HG03108 (cell line): Measurements from ENCODE around the gene ZNF76.
A peak's percentile ranks its signal among the peaks of the same experiment; 100 is the strongest.

Source experiments
- ATAC-seq: cut with Tn5 transposase; IDR thresholded peaks from one replicate; pipeline ENCODE4 v1.9.1; 2021; ENCODE audit warnings: moderate library complexity; ENCODE audit not compliant: unreplicated experiment

Gene ZNF76

DNA sequence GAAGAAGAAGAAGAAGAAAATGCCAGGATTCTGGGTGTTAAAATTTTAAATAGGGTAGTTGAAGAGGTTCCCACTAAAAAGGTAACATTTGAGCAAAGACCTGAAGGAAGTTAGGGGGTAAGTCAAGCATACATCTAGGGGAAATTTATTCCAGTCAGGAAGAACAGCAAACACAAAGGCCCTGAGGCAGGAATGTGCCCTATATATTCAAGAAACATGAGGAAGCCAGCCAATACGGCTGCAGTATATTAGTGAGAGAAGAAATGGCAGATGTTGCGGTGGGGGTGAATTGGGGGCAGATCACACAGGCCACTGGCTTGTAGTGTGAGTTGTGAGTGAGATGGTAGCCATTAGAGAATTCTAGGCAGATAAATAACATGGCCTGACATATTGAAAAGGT is 6.0 kb downstream of the ZNF76 start:
- ATAC-seq: no peak

DNA sequence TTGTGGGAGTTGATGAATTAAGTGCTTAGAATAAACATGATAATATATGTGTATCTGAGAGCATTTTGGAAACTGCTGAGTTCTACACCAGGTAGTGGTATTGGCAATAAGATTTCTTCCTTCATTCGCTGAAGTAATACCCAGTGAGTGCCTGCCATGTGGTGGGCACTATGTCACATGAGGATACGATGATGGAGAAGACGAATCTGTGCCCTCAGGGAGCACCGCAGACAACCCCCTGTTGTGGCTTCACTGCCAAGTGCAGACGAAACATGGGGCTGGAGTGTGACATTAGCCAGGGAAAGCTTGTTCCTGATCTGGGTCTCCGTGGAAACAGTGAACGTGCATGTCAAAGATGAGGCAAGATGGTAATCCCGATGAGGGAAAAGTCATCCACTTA is 7.9 kb downstream of the ZNF76 start:
- no peak for ATAC-seq

DNA sequence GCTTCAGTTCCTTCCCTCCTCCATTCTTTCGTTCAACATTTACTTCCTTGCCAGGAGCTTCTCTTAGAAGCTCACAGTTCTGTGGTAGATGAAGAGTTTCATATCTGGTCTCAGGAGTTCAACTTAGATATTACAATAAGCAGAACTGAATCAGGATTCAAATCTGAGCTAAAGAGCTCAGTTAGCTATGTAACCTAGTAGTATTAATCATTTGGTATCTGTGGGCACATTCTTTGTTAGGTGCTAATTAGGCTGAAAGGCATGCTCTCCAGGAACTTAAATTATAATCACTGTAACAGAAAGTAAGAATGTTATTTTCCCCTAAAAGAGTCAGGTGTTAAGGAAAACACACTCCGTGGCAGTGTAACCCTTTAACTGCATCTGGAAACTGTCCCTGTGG is 8.4 kb downstream of the ZNF76 start:
- ATAC-seq: no peak

DNA sequence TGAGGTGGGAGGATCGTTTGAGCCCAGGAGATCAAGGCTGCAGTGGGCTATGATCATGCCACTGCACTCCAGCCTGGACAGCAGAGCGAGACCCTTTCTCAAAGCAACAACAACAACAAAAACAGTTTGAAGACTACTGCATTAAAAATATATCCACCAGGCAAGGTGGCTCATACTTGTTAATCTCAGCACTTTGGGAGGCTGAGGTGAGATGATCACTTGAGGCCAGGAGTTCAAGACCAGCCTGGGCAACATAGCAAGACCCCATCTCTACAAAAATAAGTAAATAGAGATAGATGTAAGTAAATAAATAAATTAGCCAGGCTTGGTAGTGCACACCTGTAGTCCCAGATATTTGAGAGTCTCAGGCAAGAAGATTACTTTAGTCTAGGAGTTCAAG is 12.5 kb downstream of the ZNF76 start:
- no peak for ATAC-seq

DNA sequence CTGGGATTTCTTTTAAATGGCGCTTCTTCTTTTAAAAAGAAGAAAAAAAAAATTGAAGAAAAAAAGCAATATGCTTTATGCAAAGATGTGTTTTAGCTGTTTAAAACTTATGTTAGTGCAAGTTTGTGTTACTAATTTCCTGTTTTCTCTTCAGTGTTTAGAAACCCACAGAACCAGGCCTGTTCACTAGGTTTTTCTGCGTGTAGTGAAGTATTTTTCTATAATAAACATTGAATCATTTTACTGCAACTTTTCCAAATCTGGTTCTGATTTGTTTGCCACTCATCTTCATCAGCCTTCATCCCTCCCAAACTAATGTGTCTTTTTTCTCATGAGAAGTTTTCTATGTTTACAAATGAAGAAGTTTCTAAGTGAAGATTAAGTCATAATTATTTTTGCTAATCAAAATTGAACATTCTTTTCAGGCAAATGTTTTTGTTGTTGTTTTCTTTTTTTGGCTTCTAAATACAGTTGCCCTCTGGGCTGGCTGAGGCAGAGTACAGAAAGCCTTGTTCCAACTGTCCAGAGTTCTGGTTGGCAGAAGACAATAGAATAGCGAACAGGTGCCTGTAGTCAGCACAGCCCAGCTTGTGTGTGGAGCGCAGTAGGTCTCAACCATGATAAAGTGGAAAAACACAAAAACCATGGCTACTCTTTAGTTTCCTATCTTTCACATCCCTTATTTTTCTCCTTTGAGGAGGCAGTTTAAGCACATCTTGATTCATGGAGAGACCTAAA is 14.5 kb downstream of the ZNF76 start:
- no peak for ATAC-seq

DNA sequence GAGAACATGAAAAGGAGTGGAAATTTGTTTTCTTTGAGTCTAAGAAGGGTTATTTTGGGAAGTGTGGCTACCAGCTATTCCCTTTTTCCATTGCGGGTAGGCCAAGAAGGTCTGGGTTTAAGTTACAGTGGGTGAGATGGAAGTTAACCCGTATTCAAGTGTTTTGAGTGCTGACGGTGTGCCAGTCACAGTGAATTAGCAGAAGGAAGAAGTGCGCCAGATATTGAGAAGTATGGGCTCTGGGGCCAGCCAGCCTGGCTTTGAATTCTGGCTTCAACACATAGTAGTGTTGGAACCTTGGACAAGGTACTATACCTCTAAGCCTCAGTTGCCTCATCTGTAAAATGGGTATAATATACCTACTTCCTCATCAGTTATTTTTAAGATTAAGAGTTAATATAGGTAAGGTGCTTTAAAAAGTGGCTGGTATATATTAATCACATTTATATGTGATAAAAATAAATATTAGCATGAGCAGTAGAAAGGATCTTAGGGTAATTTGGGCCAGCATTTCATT is 16.3 kb downstream of the ZNF76 start:
- no peak for ATAC-seq

DNA sequence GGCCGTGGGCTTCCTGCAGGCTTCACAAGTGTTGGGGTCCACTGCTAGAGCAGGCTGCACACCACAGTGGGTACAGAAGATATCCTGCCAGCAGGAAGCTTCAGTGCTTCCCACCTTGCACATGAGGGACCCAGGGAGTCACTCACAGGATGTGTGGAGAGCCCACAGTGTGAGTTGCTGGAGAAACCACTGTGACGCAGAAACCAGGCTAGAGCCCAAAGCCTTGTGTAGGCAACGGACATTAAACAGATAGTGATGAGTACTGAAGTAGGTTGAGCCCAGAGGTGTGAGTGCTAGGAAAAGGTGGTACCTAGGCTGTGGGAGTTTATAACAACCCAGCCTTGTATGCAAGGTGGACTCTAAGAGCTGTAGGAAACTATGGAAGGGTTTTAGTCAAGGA is 19.2 kb downstream of the ZNF76 start:
- no peak for ATAC-seq

DNA sequence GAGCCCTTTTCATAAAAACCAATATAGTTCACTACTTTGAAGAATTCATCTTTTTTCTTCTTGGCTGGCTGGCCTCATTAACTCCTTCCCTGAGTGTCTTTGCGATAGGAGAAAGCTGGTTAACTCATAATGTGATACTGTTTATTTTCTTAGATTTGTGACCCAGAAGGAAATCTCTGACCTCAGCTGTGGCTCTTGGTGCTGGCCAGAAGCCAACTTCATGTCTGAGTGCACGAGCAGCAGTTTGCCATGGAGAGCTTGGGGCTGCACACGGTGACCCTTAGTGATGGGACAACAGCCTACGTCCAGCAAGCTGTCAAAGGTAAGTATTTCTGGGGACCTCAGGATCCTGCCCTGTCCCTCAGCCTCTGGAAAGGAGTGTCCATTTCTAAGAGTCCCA is 21.4 kb downstream of the ZNF76 start:
- no peak for ATAC-seq

DNA sequence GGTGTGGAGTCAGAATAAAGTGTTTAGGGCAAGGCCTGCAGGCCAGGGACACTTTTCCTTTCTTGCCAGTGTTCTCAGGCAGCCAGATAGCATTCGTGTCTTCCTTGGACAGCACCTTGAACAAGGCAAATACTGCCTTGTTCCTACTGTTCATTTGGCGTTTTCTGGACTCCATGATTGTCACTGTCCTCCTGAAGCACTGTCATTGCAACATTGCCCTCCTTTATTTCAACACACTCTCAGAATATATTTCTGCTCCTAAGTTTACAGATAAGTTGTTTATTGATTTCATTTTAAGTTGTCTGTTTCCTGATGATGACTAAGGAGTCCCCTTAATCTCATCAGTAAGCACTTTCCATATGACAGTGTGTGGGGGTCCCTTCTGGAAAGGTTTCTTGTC is 22.9 kb downstream of the ZNF76 start:
- ATAC-seq: no peak

DNA sequence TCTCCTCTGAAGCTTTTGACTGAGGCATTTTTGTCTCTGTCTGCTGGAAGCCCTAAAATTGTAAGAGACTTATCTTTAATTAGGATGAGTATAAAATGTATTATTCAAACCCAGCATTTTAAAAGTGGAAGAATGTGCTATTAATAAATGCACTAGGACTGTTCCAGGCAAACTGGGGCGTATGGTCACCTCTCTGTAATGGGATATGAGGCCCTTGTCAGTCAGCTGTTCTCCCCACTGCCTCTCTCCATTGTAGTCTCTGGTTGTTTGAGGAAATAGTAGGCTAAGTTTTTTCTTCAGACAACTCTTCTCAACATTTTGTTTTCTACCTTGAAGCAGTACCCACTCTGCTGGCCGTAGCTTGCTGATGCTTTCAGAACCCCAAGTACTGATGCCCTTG is 23.8 kb downstream of the ZNF76 start:
- ATAC-seq: no peak

DNA sequence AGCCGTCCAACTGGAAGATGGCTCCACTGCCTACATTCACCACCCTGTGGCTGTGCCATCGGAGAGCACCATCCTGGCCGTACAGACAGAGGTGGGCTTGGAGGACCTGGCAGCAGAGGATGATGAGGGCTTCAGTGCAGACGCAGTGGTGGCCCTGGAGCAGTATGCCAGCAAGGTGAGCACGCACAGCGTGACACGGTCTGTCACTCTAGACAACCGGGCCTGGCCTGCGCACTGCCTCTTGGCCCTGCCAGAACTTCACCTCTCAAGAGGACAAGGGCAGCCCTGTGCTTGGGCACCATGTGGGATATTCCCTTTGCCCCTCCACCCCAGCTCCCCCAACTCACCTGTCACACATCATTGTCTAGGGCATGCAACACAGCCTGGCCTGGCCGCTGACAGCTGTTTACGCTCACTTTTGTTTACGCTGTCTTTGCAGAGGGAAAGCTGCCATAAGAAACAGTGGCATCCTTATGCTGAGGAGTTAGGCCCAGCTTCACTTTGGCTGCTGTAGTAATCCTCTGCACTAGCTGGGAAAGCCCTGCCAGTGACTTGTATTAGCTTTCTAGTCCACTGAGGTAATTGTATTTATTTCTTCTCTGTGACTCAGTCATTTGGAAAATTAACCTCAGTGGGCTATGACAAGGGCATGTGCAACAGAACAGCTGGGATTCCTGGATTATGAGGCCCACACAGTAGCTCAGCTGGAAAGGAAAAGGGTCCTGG is 28.3 kb downstream of the ZNF76 start:
- ATAC-seq: no peak

DNA sequence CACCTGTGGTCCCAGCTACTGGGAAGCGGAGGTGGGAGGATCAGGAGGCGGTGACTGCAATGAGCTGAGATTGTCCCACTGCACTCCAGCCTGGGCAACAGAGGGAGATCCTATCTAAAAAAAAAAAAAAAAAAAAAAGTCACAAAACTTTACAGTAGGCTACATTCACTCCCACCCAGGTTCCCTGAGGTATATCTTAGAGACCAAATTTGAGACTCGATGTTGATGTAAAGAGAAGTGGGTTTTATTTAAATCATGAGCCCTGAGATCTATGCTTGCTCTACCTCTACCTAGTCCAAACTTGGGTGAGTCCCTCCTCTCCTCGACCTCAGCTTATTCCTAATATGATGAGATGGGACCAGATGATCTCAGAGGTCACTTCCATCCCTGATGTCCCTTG is 29.3 kb downstream of the ZNF76 start:
- no peak for ATAC-seq

DNA sequence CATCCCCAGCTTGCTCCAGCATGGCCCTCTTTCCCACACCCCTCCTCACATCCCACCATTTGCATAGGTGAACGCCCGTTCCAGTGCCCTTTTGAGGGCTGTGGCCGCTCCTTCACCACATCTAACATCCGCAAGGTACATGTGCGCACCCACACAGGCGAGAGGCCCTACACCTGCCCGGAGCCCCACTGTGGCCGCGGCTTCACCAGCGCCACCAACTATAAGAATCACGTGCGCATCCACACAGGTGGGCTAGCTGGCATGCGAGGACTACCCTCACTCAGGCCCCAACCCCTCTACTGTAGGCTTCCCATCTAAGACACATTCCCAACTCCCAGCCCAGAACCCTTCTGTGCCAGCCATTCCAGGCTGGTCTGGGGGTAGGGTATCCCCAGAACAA is 32.0 kb downstream of the ZNF76 start:
- no peak for ATAC-seq

DNA sequence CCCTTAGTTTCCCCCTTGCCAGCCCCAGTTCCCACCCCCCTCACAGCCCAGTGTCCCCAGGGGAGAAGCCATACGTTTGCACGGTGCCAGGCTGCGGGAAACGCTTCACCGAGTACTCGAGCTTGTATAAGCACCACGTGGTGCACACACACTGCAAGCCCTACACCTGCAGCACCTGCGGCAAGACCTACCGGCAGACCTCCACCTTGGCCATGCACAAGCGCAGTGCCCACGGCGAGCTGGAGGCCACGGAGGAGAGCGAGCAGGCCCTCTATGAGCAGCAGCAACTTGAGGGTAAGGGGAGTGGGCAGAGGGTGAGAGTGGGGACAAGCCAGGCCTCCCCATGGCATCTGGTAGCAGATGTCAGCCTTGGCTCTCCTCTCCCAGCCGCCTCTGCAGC is 33.0 kb downstream of the ZNF76 start:
- no peak for ATAC-seq

DNA sequence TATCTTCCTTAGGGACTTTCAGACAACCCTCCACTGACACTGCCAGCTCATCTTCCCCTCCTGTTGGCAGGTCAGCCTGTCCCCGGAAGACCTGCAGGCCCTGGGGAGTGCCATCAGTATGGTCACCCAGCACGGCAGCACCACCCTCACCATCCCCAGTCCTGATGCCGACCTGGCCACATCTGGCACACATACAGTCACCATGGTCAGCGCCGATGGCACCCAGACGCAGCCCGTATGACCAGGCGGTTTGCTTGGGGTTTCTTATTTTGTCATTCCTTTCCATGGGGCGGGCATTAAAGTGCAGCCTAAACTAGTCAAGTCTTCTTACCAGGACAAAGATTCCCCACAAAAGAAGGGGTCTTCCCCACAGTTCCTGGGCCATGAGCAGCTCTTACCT is 34.1 kb downstream of the ZNF76 start:
- no peak for ATAC-seq

DNA sequence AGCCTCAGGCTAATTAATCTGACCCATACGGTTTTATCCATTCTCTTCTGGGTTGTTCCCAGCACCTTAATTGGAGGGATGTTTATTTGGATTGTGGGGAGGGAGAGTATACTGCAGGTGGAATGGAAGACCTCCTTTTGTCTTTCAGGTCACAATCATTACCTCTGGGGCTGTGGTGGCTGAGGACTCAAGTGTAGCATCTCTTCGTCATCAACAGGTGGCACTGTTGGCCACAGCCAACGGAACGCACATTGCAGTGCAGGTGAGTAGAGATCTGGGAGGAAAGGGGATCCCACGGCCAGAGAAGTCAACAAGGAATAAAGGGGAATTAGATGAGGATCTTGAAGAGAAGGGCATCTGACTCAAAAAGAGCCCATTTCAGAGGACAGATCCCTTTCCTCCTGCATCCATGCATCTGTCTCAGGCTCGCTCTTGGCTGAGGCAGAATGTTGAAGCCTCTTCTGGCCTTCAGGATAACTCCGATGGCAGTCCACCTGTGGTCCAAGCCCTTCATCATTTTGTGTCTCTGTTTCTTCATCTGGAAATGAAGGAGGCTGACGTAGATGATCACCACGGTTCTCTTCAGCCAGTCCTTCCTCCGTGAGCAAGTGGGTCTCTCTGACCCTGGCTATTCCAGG is 34.9 kb downstream of the ZNF76 start:
- no peak for ATAC-seq

DNA sequence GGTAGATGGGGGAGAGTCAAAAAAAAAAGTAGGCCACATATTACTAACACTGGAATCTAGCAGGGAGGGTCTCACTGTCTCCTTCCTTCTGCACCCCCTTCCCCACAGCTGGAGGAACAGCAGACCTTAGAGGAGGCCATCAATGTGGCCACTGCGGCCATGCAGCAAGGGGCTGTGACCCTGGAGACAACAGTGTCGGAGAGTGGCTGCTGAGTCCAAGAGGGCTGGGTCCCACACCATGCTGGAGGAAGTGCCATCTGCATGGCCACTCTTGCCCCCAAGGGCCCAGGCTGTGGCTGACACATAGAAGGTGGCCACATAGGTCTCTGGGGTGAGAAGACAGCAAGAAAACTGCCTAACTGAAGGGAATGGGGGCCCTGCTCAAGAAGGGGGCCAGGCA is 35.5 kb downstream of the ZNF76 start:
- no peak for ATAC-seq

DNA sequence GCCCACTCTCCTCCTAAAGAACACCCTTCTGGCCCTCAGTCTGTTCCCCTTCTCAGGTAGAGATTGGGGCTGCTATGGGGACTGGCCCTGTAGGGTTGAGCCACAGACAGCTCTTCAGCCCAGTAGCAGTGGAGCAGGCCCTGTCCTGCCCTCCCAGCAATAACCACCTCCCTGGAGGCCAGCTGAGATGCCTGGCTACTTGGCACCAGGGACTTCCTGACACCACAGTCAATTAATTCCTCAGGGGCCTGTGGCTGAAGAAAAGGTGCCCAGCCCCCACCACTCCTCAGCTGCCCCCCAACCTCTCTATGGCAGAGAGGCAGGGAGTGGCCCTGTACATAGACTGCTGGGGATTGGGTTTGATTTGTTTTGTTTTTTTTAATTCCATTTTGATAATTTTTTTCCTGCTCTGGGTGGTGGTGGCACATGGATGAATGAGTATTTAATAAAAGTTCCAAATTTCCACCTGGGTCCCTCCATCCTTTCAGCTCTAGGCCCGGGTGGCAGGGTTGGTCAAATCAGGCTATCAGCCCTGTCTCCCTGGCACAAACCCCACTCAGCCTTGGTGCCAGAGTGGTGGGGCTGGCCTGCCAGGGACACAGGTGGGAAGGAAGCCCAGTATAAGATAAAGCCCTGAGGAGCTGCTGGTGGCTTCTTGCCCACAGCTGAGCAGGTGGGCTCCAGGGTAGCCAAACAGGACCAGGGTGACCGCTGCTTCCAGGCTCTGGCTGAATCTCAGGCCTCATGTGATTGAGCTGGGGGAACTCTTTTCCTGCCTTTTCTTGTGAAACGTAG is 36.2 kb downstream of the ZNF76 start:
- ATAC-seq: no peak

DNA sequence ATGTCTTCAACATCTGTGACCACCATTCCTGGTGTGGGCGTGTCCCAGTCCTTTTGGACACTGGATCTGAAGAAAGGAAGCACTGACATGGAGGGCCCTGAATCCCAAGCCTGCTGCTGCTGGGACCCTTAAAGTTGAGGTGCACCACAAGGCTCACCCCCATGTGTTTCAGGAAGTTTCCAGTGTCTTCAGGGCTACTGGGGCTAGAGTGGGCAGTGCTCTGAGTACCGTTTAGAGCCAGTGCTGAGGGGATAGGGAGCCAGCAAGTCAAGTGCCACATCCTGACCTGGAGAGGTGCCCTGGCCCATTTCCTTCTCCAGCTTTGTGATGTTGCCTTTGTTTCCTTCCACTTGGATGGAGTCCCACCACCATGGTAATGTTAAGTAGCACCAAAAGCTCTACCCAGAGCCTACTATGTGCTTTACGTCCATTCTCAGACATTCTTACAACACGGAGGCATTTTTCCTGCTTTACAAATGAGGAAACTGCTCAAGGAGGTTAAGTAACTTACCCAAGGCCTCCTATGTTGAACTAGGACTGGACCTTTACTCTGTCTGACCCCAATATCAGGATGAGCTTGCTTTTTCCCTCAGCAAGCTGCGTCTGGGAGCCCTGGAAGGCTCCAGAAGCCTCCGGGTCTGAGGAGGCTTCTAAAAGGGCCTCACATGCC is 37.5 kb downstream of the ZNF76 start:
- no peak for ATAC-seq

DNA sequence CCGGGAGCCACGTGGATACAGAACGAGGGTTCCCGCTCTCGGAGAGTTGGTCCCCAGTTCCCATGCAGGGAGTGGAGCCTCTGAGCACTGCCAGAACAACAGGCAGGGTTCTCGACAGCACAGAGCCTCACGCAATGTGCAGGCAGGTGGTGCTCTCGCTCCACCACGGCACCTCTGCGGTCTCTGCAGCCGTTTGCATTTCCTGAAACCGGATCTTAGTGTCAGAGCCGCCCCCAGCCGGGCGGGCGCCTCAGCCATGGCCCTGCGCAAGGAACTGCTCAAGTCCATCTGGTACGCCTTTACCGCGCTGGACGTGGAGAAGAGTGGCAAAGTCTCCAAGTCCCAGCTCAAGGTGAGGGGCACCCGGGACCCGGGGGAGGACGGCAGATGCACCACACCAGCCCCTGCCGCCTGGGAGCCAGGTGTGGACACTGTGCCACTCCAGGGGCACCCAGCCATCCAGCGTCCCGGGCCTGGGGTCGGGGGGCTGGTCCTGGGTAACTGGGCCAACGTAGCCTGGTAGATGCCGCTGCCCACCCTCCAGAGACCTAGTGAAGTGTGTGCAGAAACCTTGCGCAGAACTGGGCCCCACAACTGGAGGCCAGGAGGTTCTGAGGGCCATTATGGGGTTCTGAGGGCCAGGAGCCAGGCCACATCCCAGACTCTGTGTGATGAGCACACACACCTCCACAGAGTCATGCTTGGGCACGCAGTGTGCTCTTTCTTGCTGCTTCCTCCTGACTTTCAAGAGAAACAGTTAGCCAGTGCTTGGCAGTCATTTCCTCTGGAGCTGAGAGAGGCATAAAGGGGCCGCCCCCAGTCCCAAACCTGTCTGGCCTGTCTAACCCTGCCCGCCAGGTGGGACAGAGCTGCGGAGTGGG is 38.3 kb downstream of the ZNF76 start, which contains the start of gene DEF6:
TSS of gene DEF6 (plus strand) at position 218 of the 881 bp plus-strand sequence. CDS start at position 257, 39 bp downstream.
- ATAC-seq: peak; percentile 73
